G401 (cell line): Measurements from ENCODE around the gene SLX4IP. TPM values are rescaled to one million over a fixed set of nuclear protein-coding genes. Genes with fewer than 3 reads are reported as not detected.

Experiments used
- DNase-seq: peaks from one replicate; pipeline ENCODE4 v3.0.0-alpha.2; 2015; ENCODE audit warnings: low spot score
- in situ Hi-C: cut with HindIII; loops from 2 replicates; pipeline ENCODE4 v1.10.0; 2016; ENCODE audit warnings: low sequenced_read_pairs, mixed read lengths
- total RNA-seq: library from RNA; depleted of rRNA; stranded (reverse); fragments of >200 nt; shearing (Covaris generic); gene quantifications from 2 replicates; pipeline ENCODE4 v1.2.3, GENCODE V29; 2014

The SLX4IP gene
- total RNA-seq, 1 experiment from 2014 or later: 2.7 TPM

DNA sequence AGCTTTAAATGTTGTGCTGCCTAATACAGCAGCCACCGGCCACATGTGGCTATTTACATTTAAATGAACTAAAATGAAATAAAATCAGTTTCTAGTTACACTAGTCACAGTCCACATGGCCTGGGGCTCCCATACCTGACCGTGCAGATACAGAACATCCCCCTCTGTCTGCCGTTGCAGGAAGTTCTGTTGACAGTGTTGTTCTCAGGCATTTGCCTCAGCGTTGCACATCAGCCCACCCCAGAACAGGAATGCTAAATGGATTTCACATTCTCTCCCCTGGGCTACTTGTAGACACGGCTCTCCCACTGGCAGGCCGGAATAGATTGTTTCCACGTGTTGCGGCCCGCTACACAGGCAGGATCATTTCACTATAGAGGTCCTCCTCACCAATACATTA, 212.4 kb downstream of the SLX4IP start:
- in situ Hi-C loops: no loop called here

DNA sequence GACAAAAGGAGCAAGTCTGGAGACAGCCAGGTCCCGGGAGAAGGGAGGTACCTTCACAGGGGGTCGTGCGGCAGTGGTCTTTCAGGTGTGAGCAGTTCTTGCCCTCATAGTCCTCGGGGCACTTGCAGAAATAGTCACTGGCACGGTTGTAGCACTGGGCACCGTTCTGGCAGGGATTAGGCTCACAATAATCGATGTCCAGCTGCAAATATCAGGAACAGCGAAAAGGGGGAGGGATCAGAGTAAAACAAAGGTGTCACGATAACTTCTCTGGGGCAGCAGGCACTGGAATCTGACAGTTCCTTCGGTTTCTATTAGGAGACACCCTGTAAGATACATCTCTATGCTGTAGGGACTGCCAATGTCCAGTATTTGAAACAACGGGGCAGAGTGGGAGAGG, 212.8 kb downstream of the SLX4IP start:
- no peak for DNase-seq
- in situ Hi-C loops: no loop called here

More for the DNA sequence above, 212.4 kb downstream of the SLX4IP start:
- DNase-seq: no peak

DNA sequence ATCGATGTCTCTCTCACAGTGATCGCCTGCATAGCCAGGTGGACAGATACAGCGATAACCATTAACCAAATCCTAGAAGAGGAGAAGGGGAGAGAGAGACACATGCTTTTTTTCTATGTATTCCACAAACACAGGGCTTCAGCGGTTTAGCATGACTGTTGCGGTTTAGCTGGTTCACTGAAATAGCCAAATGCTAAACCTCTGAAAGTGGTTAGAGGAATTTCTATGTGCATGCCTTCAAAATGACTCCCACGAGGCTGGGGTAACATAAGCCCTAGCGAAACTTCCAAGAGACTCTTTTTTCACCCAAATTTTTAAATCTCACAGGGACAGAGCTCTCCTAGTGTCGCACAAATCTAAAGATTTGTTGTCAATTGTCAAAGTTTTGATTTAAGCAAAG, 213.5 kb downstream of the SLX4IP start:
- DNase-seq: no peak
- in situ Hi-C loops: no loop called here

DNA sequence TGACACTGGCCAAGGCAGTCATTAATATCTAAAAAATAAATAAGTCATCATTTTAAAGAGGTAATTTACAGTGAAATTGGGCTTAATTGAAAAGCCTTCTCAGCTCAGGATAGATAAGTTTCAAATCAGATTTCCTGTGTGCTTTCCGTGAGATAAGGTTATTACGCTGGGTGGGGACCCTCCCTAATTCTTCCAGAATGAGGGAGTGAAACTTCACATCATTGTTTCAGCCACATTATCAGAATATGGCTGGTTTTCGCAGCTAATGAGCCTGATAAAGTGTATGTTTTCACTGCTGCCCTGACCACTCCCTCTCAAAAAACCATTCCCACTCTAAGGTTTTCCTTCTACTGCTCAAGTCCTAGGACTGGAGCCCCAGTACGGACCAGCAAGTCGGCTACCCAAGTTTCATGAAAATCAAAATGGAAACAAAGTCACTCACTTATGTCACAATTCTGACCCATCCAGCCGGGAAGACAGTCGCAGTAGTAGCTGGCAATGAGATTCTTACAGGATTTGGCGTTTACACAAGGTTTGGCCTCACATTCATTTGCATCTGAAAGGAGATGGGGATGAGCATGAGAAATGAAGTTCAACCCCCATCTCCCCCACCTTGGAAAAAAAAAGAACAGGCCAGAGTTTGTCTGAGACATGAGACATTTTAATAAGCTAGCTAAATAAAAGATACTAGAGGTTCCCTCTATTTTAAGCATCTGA, 214.1 kb downstream of the SLX4IP start:
- in situ Hi-C loops: no loop called here
- no peak for DNase-seq

DNA sequence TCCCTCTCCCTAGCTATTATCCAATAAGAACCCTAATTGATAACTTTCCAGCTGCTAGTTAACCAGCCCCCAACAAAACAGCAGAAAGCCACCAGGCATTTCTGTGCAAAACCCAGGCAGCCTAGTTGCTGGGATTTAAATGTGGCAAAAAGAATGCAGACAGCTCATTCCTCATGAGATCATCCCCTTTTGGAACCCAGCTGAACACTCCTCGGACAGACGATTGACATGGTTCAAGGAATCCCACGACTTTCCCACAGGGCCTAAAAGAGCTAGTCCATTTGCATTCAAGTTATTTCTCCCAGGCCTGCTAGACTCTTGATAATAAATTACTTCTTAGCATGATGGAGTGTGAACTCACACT, 214.7 kb downstream of the SLX4IP start:
- DNase-seq: no peak
- in situ Hi-C loops: no loop called here

DNA sequence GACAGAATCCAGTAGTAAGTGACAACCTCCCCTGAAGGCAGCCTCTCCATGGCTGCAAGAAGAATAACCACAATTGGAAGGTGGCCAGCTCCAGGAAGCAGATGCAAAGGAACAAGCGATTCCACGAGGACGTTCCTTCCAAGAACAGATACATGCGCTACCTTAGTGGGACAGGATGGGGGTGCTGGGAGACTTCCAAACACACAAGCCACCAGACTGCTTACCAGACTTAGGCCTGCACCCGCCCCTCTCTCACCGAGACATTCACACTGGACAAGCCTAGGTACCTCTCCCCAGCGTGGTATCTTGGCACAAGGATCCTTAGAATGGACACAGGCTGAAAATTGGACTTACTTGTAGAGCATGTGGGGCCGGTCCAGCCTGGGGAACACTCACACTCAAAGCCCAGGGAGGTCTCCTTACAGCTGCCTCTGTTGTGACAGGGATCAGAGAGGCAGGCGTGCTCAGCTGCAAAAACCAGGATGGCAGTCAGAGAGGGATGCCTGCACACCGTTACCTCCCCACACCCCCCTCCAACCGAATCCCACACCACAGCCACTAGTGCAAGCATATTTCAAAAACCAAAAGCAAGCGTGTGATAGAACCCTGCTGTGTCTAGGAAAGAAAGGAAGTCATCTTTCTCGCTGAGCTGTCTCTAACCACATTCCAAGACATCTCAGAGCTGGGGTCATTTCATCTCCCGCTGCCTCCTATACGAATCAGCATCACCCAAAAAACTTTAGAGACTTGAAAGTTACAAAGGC, 216.3 kb downstream of the SLX4IP start:
- in situ Hi-C loops: no loop called here
- no peak for DNase-seq

DNA sequence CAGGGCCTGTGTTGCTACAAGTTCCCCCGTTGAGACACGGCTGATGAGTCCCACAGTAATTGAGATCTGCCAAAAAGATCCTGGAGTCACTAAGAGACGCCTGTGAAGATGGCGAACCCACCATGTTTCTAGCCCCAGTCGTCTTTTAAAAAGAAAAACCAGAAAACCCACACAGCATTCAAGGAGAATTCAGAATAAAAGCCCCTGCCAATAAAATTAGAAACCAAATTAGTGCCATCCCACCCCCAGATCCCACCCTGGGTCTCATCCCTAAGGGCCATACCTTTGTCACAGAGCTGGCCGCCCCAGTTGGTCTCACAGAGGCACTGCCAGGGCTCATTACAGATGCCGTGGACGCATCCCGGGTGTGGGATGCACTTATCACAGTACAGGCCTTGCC, 217.1 kb downstream of the SLX4IP start:
- no peak for DNase-seq
- in situ Hi-C loops: no loop called here

DNA sequence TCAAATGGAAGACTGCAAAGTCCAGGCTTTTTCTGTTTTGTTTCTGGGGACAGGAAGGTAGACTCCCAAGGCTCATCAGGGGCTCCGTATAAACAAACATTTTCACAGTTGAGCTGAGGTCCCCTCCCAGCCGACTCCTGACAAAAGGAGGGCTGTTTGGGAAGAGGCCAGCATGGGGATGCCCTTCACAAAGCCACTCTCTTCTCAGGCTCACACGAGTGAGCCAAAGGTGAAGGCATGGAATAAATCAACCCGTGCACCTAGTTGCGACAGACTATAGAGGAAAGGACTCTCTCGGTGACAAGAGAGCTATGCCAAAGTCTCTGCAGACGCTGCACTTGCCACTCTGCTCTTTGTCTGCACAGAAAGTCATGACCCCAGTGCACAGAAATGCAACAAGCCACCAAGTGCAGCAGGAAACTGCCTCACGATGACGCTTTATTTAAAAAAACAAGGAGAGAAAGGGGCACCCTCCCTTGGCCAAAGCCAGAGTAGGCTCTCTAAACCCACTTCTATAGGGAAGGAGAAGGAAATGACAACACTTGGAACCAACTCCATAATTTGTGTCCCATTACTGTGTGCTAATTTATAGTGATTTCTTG, 217.7 kb downstream of the SLX4IP start:
- in situ Hi-C loops: no loop called here
- no peak for DNase-seq

DNA sequence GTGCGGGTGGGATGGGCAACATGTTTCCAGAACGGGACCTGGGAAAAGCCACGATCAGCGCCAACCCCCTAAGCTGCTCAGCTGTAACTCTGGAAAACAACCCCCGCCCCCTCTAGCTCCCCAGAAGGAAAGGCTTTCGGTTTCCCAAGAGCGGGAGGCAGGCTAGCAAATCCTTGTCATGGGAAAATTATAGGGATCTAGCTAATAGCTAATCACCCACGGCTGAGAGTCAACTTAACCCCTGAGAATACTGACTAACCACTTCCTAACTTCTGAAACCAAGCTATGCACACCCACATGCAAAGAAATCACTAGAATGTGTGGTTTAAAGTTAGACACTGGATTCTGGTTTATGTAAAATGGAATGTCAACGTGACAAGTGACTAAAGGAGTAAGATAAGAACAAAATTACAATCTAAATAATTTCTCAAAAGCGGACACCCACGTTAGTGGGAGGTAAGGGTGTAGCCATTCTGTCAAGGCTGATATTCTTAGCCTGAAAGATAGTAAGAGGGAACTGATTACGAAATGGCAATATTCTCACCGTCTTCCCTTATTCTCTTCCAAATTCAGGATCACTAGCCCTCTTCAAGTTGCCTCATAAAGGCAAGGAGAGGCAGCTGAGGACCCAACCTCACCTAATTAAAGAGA, 218.6 kb downstream of the SLX4IP start:
- in situ Hi-C loops: no loop called here
- DNase-seq: no peak

DNA sequence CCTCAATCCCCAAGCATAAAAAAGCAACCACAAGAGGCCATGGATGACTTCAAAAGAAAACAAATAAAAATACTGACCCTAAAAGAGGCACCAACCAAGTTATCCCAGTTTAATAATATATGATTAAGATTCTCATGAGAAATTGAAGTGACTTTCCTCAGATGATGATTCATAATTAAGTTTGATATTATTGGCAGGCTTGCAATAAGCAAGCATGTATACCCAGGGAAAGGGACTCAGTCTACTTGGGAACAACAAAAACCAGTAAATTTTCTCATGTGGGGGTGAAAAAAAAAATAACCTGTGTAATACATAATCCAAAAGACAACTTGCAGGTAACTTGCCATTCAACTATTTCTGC, 219.1 kb downstream of the SLX4IP start:
- in situ Hi-C loops: no loop called here
- DNase-seq: no peak

DNA sequence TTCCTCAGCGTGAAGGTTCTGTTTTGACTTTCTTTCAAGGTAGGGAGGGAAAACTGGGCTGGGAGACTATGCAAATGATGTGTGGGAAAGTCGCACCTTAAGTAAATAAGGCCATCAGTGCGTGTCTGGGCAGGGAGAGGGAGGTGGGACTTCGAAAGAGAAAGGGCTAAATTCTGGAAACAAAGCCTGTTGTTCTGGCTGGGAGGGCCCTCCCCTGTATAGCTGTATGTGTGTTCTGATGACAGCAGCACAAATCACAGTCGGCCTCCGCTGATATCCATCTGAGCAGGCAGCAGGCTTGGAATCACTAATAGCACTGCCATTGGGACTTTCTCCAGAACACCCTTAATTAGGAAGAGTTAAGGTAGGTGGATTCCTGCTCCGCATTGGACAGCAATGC, 219.5 kb downstream of the SLX4IP start:
- no peak for DNase-seq
- in situ Hi-C loops: no loop called here

DNA sequence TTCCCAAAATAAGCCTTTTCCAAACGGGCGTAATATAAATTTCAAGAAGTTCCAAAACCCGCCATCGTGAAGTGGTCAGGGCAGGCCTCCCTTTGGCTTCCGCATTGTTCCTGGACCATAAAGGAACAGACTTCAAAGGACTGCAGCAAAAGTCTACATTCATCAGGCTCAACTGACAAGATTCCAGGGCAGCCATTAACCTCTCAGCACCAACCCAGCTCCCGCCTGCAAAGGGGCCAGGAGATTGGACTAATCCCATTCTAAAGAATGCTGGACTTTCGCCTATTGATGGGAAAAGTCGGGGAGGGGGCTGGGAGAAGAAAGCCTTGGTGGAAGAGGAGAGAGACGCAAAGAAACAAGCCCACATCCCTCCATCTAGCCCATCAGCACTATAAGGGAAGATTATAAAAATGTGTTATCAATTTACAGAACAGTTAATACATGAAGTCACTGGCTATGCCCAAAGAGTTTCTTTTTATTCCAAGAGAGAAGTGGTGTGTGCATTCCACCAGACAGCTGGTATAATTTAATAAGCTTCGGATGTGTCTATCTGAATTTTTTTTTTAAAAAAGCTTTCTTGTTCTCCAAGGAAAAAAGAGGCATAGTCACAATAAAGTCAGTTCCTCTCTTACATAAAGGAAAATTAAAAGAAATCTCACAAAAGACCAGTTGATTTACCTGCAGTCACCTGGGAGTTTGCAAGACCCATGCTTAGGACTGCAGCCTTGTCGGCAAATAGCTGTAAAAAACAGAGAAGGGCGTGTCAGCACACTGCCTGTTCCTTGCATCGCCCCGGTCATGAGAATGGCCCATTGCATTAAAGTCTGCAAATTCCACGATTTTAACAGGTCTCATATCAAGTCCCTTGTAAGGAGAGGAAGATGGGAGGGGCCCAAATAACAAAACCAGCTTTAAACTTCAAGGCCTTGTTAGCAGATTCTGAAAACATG, 220.9 kb downstream of the SLX4IP start:
- no peak for DNase-seq
- in situ Hi-C loops: no loop called here

DNA sequence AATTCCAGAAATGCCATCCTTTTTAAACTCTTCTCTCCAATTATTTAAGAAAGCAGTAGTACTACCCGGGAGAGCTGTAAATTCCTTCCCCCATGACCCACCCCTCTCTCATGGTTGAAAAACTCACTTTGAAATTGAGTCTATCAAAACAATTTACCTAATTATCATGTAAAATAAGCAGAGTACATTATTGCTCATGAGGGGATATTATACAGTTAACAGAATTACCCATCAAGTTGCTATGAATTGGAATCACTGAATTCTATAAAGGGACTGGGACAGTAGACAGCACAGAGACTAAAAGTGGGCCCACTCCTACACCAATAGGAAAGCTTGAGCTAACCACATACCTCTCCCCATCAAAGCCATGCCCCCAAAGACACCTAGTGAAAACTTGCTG, 222.3 kb downstream of the SLX4IP start:
- no peak for DNase-seq
- in situ Hi-C loops: no loop called here

DNA sequence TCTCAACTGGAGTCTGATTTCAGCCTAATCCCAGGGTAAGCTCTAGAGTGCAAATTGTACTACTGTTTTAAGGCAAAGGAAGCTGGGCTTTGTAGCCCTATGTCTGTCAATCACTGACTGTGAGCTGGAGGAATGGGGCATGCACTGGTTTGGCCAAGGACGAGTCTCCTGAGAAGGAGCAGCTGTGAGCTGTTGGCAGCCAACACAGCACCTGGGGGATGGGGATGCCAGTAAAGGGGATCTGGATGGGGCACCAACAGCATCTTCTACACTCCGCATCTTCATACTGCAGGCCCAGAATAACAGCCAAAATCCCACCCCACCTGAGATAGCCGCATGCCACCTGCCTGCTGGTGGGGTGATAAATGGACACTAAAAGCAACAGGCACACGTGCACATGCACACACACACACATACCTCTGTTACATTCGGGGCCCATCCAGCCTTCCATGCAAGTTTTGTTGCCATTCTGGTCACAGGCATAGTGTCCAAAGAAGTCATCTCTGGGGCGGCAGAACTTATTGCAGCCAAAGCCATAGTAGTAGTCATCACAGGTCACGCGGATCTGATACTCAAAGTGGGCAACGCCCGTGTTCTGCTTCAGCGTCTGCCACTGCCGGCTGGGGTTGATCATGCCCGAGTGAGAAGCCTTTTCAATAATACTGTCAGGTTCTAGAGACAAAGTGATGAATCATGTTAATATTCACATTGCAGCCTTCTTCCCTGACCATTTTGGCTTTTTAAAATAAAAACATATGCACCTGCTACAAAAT, 223.1 kb downstream of the SLX4IP start:
- DNase-seq: no peak
- in situ Hi-C loops: no loop called here

DNA sequence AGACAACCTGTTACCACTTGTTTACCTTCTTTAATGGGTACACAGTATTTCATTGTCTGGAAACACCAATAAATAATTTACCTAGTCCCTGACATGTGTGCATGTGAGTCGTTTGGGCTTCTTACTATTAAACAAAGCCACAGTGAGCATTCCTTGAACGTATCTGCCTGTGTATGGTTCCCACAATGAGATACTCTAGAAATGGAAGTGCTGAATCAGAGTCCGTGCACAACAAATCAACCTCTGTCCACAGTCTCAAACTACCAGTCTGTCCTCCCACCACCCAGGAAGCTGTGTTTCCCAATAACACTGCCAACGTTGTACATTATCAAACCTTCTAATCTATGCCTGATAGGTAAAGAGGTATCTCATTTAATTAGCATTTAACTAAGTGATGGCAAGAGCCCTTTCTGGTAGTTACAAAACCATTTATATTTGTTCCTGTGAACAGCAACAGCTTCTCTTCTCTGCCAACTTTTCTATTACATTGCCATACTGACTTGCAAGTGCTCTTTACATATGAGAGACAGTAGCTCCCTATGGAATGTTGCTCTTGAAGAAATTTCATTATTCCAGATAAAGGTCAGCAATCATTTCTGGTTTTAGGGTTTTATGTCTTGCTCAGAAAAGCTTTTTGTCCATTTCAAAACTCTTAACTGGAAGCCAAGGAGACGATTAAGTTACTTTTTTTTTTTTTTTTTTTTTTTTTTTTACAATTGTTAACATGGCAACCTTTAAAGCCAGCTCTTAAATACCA, 223.9 kb downstream of the SLX4IP start:
- in situ Hi-C loops: no loop called here
- no peak for DNase-seq

DNA sequence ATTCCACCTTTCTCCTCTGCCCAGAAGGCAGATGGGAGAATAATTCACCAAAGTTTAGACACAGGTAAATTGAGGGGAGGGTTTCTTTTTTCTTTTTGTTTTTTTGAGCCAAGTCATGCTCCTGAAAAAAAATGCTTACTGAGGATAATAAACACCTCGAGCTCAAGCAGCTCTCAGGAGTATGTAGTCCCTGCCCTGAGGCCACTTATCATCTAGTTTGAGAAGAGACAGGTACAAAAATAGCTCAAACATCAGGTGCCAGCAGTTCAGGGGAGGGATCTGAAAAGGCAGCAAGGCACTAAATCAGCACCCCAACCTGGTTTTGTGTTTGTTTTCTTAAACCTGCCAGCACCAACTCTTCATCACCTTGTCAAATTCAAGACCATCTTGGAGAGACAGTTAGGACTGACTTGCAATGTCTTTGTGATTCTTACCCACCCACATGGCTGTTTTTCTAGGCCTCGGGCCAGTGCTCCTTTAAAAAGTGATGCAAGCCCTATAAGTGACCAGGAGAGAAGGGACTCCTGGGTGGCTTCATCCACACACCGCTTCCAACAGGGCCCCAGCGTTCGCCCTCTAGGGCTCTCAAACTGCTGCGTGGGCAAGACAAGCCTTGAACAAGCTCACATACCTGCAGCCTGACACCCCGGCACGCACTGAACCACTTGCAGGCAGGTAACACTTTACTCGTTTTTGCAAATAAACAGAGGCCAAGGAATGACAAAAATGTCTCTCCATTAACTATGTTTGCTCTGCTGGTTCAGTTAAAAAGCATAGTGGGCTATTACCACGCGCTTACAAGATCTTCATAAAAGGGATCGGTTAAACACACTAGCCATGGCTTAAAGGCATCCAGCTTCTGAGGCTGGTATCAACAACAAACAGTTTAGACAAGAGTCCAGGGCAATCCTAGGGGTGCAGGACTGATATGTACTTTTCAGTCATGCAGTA, 224.8 kb downstream of the SLX4IP start:
- DNase-seq: no peak
- in situ Hi-C loops: no loop called here

DNA sequence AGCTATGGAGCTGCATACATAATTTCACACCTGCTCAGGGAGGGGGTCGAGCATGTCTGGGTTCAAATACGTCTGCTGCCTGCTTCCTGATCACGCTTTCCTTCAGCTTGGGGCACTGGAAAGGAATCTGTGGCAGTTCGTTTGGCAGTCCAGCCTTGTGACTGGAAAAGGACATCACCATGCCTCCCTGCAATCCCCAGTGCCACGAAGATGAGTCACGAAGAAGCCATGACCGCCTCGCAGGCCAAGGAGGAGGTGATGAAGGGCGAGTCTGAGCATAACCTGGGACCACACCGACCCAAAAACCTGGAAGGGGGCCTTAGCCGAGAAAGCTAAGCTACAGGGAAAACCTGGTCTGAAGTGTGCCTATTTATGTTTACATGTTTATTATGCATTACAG, 225.6 kb downstream of the SLX4IP start:
- DNase-seq: no peak
- in situ Hi-C loops: no loop called here
